Epithelial cell of esophagus (primary cell): ENCODE data around the gene DNAI4.

Experiments used
- DNase-seq: peaks from one replicate; pipeline ENCODE4 v3.0.0; 2010; ENCODE audit warnings: low read depth
- H3K4me3 ChIP-seq: 2 replicates; pipeline ENCODE4 v1.5.1; 2011; ENCODE audit warnings: mild to moderate bottlenecking, low read length, control low read depth
- TF ChIP-seq, protein P1 (sequence below): IDR thresholded peaks from 2 replicates; pipeline ENCODE4 v1.5.1; 2011; ENCODE audit warnings: low read depth, mild to moderate bottlenecking, low read length, control low read depth, inconsistent platforms; ENCODE audit not compliant: insufficient read depth; ENCODE audit errors: missing control alignments

Gene DNAI4

DNA sequence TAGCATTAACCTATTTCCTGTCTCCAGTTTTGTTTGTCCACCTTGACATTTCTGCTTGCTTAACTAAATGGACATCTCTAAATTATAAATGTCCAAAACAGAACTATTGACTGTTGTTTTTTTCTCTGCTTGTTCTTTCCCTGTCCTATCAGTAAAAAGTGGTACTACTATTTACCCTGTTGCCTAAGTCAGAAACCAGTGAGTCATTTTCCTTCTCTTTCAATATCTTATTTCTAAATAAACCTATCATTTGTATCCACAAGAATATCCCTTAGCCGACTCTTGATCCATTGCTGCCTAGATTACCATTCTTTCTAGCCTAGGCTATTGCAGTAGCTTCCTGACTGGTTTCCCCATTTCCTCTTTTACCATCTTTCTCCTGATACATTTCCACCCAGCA is 22.6 kb upstream of the DNAI4 start:
- no peak for DNase-seq
- TF ChIP-seq, protein P1, sequence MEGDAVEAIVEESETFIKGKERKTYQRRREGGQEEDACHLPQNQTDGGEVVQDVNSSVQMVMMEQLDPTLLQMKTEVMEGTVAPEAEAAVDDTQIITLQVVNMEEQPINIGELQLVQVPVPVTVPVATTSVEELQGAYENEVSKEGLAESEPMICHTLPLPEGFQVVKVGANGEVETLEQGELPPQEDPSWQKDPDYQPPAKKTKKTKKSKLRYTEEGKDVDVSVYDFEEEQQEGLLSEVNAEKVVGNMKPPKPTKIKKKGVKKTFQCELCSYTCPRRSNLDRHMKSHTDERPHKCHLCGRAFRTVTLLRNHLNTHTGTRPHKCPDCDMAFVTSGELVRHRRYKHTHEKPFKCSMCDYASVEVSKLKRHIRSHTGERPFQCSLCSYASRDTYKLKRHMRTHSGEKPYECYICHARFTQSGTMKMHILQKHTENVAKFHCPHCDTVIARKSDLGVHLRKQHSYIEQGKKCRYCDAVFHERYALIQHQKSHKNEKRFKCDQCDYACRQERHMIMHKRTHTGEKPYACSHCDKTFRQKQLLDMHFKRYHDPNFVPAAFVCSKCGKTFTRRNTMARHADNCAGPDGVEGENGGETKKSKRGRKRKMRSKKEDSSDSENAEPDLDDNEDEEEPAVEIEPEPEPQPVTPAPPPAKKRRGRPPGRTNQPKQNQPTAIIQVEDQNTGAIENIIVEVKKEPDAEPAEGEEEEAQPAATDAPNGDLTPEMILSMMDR: no peak
- no peak overlapping the region for H3K4me3 ChIP-seq

- TF ChIP-seq, protein P1: no peak
- DNase-seq: no peak
These were observed 20.7 kb upstream of the DNAI4 start for GRCh38 chr1:66945316-66945715.

GRCh38 chr1:66944330-66945274 is 19.9 kb upstream of the DNAI4 start:
- TF ChIP-seq, protein P1: no peak
- no peak overlapping the region for H3K4me3 ChIP-seq
- DNase-seq: peak; percentile 85

More at GRCh38 chr1:66945316-66945715, 20.7 kb upstream of the DNAI4 start:
- H3K4me3 ChIP-seq: no peak overlapping the region

DNA sequence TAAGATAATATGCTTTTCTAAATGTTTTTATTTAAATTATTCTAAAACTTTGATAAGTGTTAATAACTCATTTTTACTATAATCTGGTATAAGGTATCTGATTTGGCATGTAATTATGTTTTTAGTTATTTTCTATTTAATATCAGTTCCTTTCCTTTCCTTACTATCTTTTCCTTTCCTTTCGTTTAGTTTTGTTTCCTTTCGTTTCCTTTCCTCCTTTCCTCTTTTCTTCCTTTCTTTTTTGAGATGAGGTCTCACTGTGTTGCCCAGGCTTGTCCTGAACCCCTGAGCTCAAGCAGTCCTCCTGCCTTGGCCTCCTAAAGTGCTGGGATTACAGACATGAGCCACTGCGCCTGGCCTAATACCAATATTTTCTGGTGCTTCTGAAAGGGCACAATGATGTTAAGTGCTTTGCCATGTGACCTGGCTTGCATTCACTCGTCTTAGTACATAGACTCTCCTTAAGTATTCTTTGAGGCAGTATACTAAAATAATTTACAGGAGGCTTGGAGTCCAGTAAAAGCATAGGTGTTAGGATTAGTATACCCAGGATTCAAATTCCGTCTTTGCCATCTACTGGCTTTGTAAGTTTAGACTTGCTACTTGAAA is 18.8 kb upstream of the DNAI4 start:
- no peak overlapping the region for H3K4me3 ChIP-seq
- DNase-seq: no peak
- TF ChIP-seq, protein P1: no peak

DNA sequence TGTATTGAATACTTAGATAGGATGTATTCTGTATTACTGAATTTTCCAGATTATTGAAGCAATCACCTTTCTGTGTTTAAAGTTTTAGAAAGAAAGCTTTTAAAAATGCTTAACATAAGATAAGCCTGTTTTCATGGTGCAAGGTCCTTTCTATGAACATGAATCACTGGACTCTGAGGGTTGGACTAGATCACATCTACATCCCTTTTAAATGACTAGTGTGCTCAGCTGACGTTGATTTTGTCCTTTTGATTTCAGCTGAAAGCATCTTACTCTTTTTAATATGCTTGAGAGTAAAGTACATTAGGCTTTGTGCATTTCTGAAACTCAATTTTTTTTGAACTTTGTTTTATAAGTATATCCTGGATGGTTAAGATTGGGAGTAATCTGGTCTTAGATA is 16.3 kb upstream of the DNAI4 start:
- no peak for DNase-seq
- TF ChIP-seq, protein P1: no peak
- H3K4me3 ChIP-seq: no peak overlapping the region

DNA sequence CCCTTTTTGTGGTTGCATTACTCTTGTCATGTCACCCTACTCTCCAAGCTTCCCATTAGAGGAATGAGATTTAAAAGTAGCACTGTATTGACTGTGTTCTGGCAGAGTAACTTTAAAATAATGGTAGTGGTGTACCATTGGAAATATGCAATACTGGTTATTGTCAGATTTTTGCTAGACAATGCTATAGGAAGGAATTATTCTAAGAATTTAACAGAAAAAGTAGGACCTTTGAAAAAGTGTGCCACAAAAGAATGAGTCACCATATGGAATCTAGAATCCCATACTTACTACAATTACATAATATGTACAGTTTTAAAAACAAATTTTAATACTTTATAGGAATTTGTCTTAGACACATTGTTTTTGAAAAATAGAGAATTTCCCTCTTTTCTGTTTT is 14.0 kb upstream of the DNAI4 start:
- no peak for DNase-seq

More for the DNA sequence above, 14.0 kb upstream of the DNAI4 start:
- TF ChIP-seq, protein P1: no peak
- no peak overlapping the region for H3K4me3 ChIP-seq
